Lung (tissue), 12 donors: ENCODE measurements around the gene POLR1G. TPM values are rescaled to one million over a fixed set of nuclear protein-coding genes. Genes with fewer than 3 reads are reported as not detected.

Source experiments
- ATAC-seq: fragments of 200-7000 bp; cut with Tn5 transposase; one replicate; pipeline ENCODE4 v1.9.1; 2020; ENCODE audit warnings: moderate number of reproducible peaks; ENCODE audit not compliant: insufficient read depth, low FRiP score
- DNase-seq, 3 donors: peaks; one replicate each; pipeline ENCODE4 v3.0.0-alpha.2; 2013 to 2017
- H3K27ac ChIP-seq, 2 donors: one replicate each; pipeline ENCODE4 v1.5.1; 2013; ENCODE audit warnings: mild to moderate bottlenecking in 2 of 2, moderate library complexity in 2 of 2, control low read depth in 1 of 2, inconsistent platforms in 1 of 2, low read depth in 1 of 2, low read length in 1 of 2
- H3K27me3 ChIP-seq, 3 donors: one replicate each; pipeline ENCODE4 v1.5.1; 2013; ENCODE audit warnings: low read length in 2 of 3; ENCODE audit not compliant: control insufficient read depth in 3 of 3, insufficient read depth in 3 of 3
- H3K36me3 ChIP-seq, 4 donors: one replicate each; pipeline ENCODE4 v1.5.1; 2013; ENCODE audit warnings: low read length in 4 of 4, mild to moderate bottlenecking in 1 of 4, moderate library complexity in 1 of 4; ENCODE audit not compliant: control insufficient read depth in 4 of 4, insufficient read depth in 4 of 4
- H3K4me1 ChIP-seq, 5 donors: one replicate each; pipeline ENCODE4 v1.5.1; 2013; ENCODE audit warnings: low read length in 5 of 5, mild to moderate bottlenecking in 2 of 5, moderate library complexity in 1 of 5; ENCODE audit not compliant: control insufficient read depth in 5 of 5, insufficient read depth in 5 of 5
- H3K4me3 ChIP-seq: one replicate; pipeline ENCODE4 v1.5.1; 2013; ENCODE audit warnings: mild to moderate bottlenecking, control low read depth, moderate library complexity
- H3K9ac ChIP-seq, 2 donors: one replicate each; pipeline ENCODE4 v1.5.1; 2013; ENCODE audit warnings: low read length in 2 of 2, control low read depth in 1 of 2; ENCODE audit not compliant: insufficient read depth in 1 of 2
- H3K9me3 ChIP-seq, 4 donors: one replicate each; pipeline ENCODE4 v1.5.1; 2013; ENCODE audit warnings: low read length in 3 of 4, mild to moderate bottlenecking in 1 of 4, moderate library complexity in 1 of 4; ENCODE audit not compliant: control insufficient read depth in 4 of 4, insufficient read depth in 3 of 4
- CTCF ChIP-seq: IDR thresholded peaks from 2 replicates; pipeline ENCODE4 v1.5.1; 2012; ENCODE audit warnings: mild to moderate bottlenecking; ENCODE audit errors: control extremely low read depth, extremely low read depth
- WGBS, 2 donors: extraction: QIAGEN DNeasy Blood & Tissue Kit; methylation state at CpG; one replicate each; pipeline ENCODE4 v1.1.7; 2013; 5-methylcytosine and 5-hydroxymethylcytosine counted together
- polyA plus RNA-seq, 2 donors: library from polyadenylated mRNA; stranded (reverse); fragments of 200-250 nt; gene quantifications; one replicate each; pipeline ENCODE4 v1.2.1, GENCODE V29; 2013
- total RNA-seq, 2 donors: library from RNA; depleted of rRNA in 1 of 2; stranded (reverse); fragments of >200 nt in 1 of 2; gene quantifications; one replicate each; pipeline ENCODE4 v1.2.1, GENCODE V29; 2014 to 2021
- donor health status: control.
- donor health status: control.
- donor health status: Bipolar disorder and iron deficiency.
- donor health status: healthy.
- donor health status: DM: yes; HTN: yes; CAD: no.

POLR1G gene
- total and polyA plus RNA-seq, 4 donors: 3.6 to 8.3 (median 5.9) TPM

- 0% methylated on average over 39 to 49 of the region's 49 CpGs for WGBS, 2 donors
- Histone ChIP-seq H3K4me1 (peaks cover 5 to 18% (median 8%) of the 10 kb centered on the region in 5 donors), H3K4me3 (no peak overlapping the region), H3K27me3 (no peaks in the 10 kb centered on the region), H3K27ac (peak overlapping the region; percentile 95 to 98), H3K36me3 (no peaks in the 10 kb centered on the region), H3K9me3 (no peaks in the 10 kb centered on the region), H3K9ac (peak overlapping the region; percentile 79 to 90)
- ATAC-seq: peak; percentile 75
- peak; percentile 96 to 98 (median 97) for DNase-seq
- no peak for TF ChIP-seq CTCF
Observed at GRCh38 chr19:45443462-45444317, 37.2 kb downstream of the POLR1G start.

GRCh38 chr19:45444318-45445041 is 38.0 kb downstream of the POLR1G start:
- Histone ChIP-seq H3K27ac (peak overlapping the region; percentile 74 to 97), H3K4me1 (peaks cover 5 to 18% (median 8%) of the 10 kb centered on the region in 5 donors), H3K4me3 (no peak overlapping the region), H3K9me3 (no peaks in the 10 kb centered on the region), H3K36me3 (no peaks in the 10 kb centered on the region), H3K27me3 (no peaks in the 10 kb centered on the region), H3K9ac (peak overlapping the region; percentile 41 to 70)
- no peak for TF ChIP-seq CTCF
- 13 to 14% methylated on average over 43 to 47 of the region's 47 CpGs for WGBS, 2 donors
- peak; percentile 79 for ATAC-seq
- DNase-seq: peak; percentile 94 to 96 (median 95)

- no peak overlapping the region for H3K9ac ChIP-seq
- peak overlapping the region in 1 of 2 donors; percentile 97 for H3K27ac ChIP-seq
- H3K36me3 ChIP-seq: no peaks in the 10 kb centered on the region
- H3K27me3 ChIP-seq: no peaks in the 10 kb centered on the region
- no peak overlapping the region for H3K4me3 ChIP-seq
- ATAC-seq (no peak), DNase-seq (no peak)
- H3K4me1 ChIP-seq: peaks cover 6 to 17% (median 9%) of the 10 kb centered on the region in 5 donors
- no peaks in the 10 kb centered on the region for H3K9me3 ChIP-seq
- 92% methylated on average over 4 of the region's 4 CpGs for WGBS, 2 donors
- no peak for TF ChIP-seq CTCF
Observed at GRCh38 chr19:45445139-45445538, 38.7 kb downstream of the POLR1G start.
